Left ventricle myocardium inferior (tissue), 1 donor: ENCODE measurements around the gene FLT3. TPM values are rescaled to one million over a fixed set of nuclear protein-coding genes. Genes with fewer than 3 reads are reported as not detected.

ENCODE experiments used
- DNase-seq: peaks from one replicate; pipeline ENCODE4 v3.0.0-alpha.2; 2020
- H3K27ac ChIP-seq: fragments of 200-600 bp; replicated peaks from 2 replicates; pipeline ENCODE4 v1.8.0; 2021
- H3K27me3 ChIP-seq: fragments of 200-600 bp; 2 replicates; pipeline ENCODE4 v1.8.0; 2021; ENCODE audit warnings: low read depth
- H3K36me3 ChIP-seq: fragments of 200-600 bp; 2 replicates; pipeline ENCODE4 v1.8.0; 2021
- H3K4me1 ChIP-seq: fragments of 200-600 bp; 2 replicates; pipeline ENCODE4 v1.8.0; 2021
- H3K4me3 ChIP-seq: fragments of 200-600 bp; 2 replicates; pipeline ENCODE4 v1.8.0; 2021; ENCODE audit warnings: mild to moderate bottlenecking, moderate library complexity
- H3K9me3 ChIP-seq: fragments of 200-600 bp; replicated peaks from 2 replicates; pipeline ENCODE4 v1.8.0; 2021
- intact Hi-C: fragments of 100-400 bp; cut with micrococcal nuclease; formaldehyde crosslinking; loops from one replicate; pipeline ENCODE4 v1.11.0; 2022
- total RNA-seq: library from RNA; stranded (reverse); fragmentation: NEBNext Ultra II Directional; extraction: Animal tissue kit (Norgen Biotek cat#: 25700); gene quantifications from one replicate; pipeline ENCODE4 v1.2.1, GENCODE V29; 2021
- TF ChIP-seq, protein P1 (sequence below): fragments of 200-600 bp; IDR thresholded peaks from 2 replicates; pipeline ENCODE4 v1.8.0; 2021; ENCODE audit warnings: antibody characterized with exemption, mild to moderate bottlenecking, borderline replicate concordance
- donor health status: DM: no; HTN: yes; CAD: no; lungs with severe emphysema.

The FLT3 gene
- total RNA-seq, 1 donor from 2014 or later: 0.05 TPM

DNA sequence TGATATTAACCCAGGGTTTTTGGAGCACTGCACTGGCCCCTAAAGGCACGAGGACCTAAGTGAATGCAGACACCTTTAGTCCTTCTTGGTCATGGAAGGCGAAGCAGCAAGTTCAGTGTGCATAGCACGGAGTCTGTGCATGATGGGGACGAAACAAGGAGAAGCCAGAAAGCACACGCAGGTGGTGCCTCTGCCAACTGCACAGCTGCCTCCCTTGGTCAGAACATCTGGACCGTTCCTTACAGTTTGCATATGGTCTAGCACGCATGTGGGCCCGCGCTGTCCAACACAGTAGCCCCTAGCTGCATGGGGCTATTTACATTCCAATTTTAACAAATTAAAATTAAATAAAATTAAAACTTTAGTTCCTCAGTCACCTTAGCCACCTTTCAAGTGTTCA, 44.0 kb downstream of the FLT3 start:
- intact Hi-C loops: no loop called here
- TF ChIP-seq, protein P1, sequence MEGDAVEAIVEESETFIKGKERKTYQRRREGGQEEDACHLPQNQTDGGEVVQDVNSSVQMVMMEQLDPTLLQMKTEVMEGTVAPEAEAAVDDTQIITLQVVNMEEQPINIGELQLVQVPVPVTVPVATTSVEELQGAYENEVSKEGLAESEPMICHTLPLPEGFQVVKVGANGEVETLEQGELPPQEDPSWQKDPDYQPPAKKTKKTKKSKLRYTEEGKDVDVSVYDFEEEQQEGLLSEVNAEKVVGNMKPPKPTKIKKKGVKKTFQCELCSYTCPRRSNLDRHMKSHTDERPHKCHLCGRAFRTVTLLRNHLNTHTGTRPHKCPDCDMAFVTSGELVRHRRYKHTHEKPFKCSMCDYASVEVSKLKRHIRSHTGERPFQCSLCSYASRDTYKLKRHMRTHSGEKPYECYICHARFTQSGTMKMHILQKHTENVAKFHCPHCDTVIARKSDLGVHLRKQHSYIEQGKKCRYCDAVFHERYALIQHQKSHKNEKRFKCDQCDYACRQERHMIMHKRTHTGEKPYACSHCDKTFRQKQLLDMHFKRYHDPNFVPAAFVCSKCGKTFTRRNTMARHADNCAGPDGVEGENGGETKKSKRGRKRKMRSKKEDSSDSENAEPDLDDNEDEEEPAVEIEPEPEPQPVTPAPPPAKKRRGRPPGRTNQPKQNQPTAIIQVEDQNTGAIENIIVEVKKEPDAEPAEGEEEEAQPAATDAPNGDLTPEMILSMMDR: no peak
- Histone ChIP-seq H3K9me3 (no peaks in the 10 kb centered on the region), H3K36me3 (no peaks in the 10 kb centered on the region), H3K4me3 (no peak overlapping the region), H3K27me3 (peaks cover 55% of the 10 kb centered on the region), H3K4me1 (no peaks in the 10 kb centered on the region), H3K27ac (no peak overlapping the region)
- no peak for DNase-seq

DNA sequence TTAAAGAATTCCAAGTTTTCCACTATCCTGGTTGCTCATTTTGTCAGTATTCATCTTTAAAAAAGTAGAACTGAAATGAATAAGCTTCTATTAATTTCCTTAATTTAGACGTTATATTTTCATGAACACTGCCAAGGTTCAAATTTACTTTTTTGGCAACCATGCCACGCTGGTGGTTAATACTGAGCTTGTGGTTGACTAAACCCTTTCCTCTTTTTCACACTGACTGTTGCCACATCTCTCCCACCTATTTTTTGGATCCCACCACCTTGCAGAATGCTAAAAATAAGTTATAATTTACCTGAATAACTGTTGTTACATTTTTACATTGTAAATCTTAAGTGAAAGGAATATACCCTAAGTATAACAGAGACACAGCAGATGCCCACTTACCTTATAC, 45.0 kb downstream of the FLT3 start:
- DNase-seq: no peak
- Histone ChIP-seq H3K9me3 (no peaks in the 10 kb centered on the region), H3K4me1 (no peaks in the 10 kb centered on the region), H3K4me3 (no peak overlapping the region), H3K27ac (no peak overlapping the region), H3K27me3 (peaks cover 61% of the 10 kb centered on the region), H3K36me3 (no peaks in the 10 kb centered on the region)
- TF ChIP-seq, protein P1: no peak
- intact Hi-C loops: no loop called here

DNA sequence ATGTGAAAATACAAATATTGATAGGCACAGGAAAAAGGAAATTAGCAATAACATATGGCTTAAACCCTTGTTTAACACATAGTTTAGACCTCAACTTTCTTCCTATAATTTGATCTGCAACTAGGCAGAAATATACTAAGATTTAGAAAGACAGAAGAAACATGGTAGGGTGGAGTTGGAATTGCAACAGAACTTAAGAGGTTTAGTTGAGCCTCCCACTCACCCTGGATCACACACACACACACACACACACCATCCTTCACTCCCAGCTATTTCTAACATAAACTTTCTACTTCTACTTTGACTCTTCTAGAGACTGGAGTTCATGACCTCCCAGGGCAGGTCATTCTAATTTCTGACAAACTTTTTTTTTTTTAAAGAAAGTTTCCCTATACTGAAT, 47.4 kb downstream of the FLT3 start:
- no peaks in the 10 kb centered on the region for H3K4me1 ChIP-seq
- DNase-seq: no peak
- intact Hi-C loops: no loop called here
- no peak overlapping the region for H3K4me3 ChIP-seq
- no peaks in the 10 kb centered on the region for H3K36me3 ChIP-seq
- no peaks in the 10 kb centered on the region for H3K9me3 ChIP-seq
- no peak overlapping the region for H3K27ac ChIP-seq
- TF ChIP-seq, protein P1: no peak
- peaks cover 57% of the 10 kb centered on the region for H3K27me3 ChIP-seq

DNA sequence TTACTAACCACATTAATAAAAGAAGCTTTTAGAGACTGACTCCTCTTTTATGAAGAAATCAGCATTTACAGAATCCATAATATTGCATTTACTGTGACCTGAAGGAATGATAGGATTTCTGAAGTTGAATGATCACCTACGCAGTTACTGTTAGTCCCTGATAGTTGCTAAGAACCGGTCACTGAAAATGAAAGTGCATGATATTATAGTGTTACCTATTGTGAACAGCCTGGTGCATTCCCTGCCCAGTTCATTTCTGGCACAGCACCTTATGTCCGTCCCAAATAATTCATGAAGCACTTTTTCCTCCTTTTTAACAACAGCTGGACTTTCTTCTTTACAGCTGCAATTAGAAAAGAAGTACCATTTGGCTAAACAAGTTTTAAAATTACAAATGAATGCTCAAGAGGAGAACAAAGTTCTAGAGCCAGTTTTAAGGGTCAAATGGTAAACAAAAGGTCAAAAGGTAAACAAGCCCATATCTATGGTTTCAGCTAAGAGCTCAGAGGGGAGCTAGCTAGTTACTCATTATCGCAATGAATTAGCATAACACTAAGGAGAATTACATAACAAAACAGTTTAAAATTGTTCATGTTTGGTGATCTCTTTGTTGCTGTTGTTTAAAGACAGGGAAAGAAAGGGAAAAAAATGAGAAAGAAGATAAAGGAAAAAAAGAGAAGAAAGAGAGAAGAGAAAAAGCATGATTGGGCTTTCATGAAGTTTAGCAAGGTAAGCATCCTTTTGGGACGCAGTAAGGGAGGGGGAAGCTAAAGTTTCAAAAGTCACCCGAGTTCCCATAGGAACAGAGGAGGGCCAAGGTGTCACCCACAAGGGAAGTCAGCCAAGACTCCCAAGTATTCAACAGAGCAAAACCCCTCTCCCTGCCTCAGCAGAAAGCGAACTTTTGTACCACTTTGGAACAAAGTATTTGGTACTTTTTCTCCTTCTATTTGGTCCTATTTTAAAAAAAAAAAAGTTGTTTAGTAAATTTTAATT, 50.2 kb downstream of the FLT3 start:
- Histone ChIP-seq H3K4me3 (no peak overlapping the region), H3K27ac (no peak overlapping the region), H3K27me3 (peaks cover 45% of the 10 kb centered on the region), H3K9me3 (no peaks in the 10 kb centered on the region), H3K36me3 (no peaks in the 10 kb centered on the region), H3K4me1 (no peaks in the 10 kb centered on the region)
- TF ChIP-seq, protein P1: no peak
- intact Hi-C loops: no loop called here
- no peak for DNase-seq

DNA sequence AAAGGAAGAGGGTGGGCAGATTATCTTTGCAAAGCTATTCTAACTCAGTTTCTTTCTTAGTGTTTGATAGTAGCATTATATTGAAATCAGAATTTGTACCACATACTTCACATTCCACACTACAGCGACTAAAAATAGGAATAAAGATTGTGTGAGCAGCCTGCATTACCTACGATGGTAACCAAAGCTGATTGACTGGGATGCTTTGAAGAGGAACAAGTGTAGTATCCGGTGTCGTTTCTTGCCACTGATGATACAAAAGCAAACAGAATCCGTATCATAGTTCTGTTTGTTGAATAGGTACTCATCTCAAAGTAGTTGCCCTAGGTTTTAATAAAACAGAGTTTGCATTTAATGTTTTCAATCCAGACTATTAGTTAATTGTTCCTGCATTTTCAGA, 51.2 kb downstream of the FLT3 start:
- Histone ChIP-seq H3K27me3 (peaks cover 54% of the 10 kb centered on the region), H3K4me1 (no peaks in the 10 kb centered on the region), H3K9me3 (no peaks in the 10 kb centered on the region), H3K4me3 (no peak overlapping the region), H3K27ac (no peak overlapping the region), H3K36me3 (no peaks in the 10 kb centered on the region)
- intact Hi-C loops: no loop called here
- TF ChIP-seq, protein P1: no peak
- DNase-seq: no peak
